ENCODE measurements around the gene HBB.
"Not testable (repeated sequence)": the region's sequence is repeated elsewhere in the genome, so short reads cannot be mapped to it uniquely, and the experiment has no call there.

Gene HBB

DNA sequence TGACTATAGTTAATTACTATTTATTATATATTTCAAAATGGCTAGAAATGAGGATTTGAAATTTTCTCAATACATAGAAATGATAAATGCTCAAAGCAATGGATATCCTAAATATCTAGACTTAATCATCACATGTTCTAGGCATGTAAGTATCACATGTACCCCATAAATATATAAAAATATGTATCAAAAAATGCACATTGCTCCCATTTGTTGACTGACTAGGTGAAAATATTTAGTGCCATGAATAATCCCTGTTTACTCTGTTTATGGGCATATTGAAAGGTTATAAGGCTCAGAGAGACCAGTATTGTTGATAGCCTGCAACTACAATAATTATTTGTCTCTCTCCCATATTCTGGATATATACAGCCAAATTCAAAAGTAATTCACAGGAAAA, 39.7 kb upstream of the HBB start:
- no peak for DNase-seq (ENCODE audit: low read depth)
- no peak overlapping the region for H3K4me3 ChIP-seq (ENCODE audit: low read depth, low read length)
- TF ChIP-seq, protein P1, sequence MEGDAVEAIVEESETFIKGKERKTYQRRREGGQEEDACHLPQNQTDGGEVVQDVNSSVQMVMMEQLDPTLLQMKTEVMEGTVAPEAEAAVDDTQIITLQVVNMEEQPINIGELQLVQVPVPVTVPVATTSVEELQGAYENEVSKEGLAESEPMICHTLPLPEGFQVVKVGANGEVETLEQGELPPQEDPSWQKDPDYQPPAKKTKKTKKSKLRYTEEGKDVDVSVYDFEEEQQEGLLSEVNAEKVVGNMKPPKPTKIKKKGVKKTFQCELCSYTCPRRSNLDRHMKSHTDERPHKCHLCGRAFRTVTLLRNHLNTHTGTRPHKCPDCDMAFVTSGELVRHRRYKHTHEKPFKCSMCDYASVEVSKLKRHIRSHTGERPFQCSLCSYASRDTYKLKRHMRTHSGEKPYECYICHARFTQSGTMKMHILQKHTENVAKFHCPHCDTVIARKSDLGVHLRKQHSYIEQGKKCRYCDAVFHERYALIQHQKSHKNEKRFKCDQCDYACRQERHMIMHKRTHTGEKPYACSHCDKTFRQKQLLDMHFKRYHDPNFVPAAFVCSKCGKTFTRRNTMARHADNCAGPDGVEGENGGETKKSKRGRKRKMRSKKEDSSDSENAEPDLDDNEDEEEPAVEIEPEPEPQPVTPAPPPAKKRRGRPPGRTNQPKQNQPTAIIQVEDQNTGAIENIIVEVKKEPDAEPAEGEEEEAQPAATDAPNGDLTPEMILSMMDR (IDR thresholded peaks at IDR 0.05; ENCODE audit: control insufficient read depth, extremely low read depth, insufficient read depth), result no peak

DNA sequence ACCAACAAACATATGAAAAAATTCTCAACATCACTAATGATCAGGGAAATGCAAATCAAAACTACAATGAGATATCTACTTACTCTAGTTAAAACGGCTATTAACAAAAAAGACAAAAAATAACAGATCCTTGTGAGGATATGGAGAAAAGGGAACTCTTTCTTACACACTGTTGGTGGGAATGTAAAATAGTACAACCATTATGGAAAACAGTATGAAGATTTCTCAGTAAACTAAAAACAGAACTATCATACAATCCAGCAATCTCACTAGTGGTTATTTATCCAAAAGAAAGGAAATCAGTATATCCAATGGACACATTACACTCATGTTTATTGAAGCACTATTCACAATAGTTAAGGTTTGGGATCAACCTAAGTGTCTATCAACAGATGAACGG, 39.0 kb upstream of the HBB start:
- DNase-seq (ENCODE audit: low read depth), result no peak
- TF ChIP-seq, protein P1 (IDR thresholded peaks at IDR 0.05; ENCODE audit: control insufficient read depth, extremely low read depth, insufficient read depth), result no peak

GRCh38 chr11:5258543-5259262, 31.8 kb upstream of the HBB start:
- no peak overlapping the region for H3K4me3 ChIP-seq (ENCODE audit: low read depth, low read length)
- TF ChIP-seq, protein P1 (IDR thresholded peaks at IDR 0.05; ENCODE audit: control insufficient read depth, extremely low read depth, insufficient read depth), result no peak
- DNase-seq (ENCODE audit: low read depth), result no peak

More for the DNA sequence above, 39.0 kb upstream of the HBB start:
- no peak overlapping the region for H3K4me3 ChIP-seq (ENCODE audit: low read depth, low read length)

DNA sequence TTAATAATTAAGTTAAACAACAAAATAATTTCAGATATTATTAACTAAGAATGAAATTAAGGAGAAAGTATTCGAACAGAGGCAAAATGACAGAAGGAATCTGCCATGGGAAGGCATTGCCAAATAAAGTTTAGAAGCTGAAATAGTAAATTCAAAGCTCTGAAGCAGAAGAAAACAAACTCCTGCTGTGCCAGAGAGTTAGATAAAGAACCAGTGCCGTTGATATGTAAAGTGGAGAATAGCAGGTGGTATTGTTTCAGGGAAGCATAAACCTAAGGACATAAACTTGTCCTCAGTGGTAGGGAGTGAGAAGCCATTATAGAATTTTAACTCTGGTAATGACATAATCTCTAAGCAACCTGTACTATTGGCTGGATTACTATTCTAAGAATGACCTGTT, 30.4 kb upstream of the HBB start:
- no peak overlapping the region for H3K4me3 ChIP-seq (ENCODE audit: low read depth, low read length)

GRCh38 chr11:5254646-5255413, 28.0 kb upstream of the HBB start, which contains the start of gene HBG2:
Gene HBG2 (minus strand): TSS chr11:5254781. CDS start chr11:5254728, 53 bp downstream.
- not testable (repeated sequence) for H3K4me3 ChIP-seq (ENCODE audit: low read depth, low read length); DNase-seq (ENCODE audit: low read depth)

More for the DNA sequence above, 30.4 kb upstream of the HBB start:
- TF ChIP-seq, protein P1 (IDR thresholded peaks at IDR 0.05; ENCODE audit: control insufficient read depth, extremely low read depth, insufficient read depth), result no peak
- no peak for DNase-seq (ENCODE audit: low read depth)

DNA sequence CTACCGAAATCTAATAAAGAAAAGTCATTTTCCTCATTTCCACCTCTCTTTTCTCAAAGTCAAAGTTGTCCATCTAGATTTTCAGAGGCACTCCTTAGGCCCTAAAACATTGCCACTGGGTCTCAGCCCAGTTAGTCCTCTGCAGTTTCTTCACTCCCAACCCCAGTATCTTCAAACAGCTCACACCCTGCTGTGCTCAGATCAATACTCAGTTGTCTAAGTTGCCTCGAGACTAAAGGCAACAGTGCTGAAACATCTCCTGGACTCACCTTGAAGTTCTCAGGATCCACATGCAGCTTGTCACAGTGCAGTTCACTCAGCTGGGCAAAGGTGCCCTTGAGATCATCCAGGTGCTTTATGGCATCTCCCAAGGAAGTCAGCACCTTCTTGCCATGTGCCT, 27.2 kb upstream of the HBB start:
- H3K4me3 ChIP-seq (ENCODE audit: low read depth, low read length), result not testable (repeated sequence)

DNA sequence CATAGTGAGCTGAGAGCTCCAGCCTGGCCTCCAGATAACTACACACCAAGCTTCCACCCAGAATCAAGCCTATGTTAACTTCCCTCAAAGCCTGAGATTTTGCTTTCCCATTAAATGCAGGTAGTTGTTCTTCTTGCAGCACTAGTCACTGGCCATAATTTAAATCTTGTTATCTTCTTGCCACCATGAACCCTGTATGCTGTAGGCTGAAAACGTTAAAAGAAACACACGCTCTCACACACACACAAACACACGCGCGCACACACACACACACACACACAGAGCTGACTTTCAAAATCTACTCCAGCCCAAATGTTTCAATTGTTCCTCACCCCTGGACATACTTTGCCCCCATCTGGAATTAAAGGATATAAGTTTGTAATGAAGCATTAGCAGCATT, 26.6 kb upstream of the HBB start:
- DNase-seq (ENCODE audit: low read depth); H3K4me3 ChIP-seq (ENCODE audit: low read depth, low read length): not testable (repeated sequence)

More for the DNA sequence above, 27.2 kb upstream of the HBB start:
- not testable (repeated sequence) for DNase-seq (ENCODE audit: low read depth)

DNA sequence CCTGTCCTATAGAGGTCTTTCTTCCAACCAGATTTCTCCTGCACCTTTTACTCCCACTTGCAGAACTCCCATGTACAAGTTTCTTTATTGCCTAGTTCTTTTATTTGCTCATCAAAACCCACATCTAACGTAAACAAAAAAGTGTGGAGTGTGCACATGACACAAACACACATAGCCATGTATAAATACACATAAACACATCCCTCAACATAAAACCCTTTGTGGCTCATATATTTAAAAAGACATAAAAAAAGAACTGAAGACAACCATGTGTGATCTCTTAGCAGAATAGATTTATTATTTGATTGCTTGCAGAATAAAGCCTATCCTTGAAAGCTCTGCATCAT, 26.0 kb upstream of the HBB start:
- peak; percentile 57 for DNase-seq (ENCODE audit: low read depth)
- TF ChIP-seq, protein P1 (IDR thresholded peaks at IDR 0.05; ENCODE audit: control insufficient read depth, extremely low read depth, insufficient read depth), result no peak
- no peak overlapping the region for H3K4me3 ChIP-seq (ENCODE audit: low read depth, low read length)
